Measurements from ENCODE around the gene SPO11. TPM values are rescaled to one million over a fixed set of nuclear protein-coding genes. Genes with fewer than 3 reads are reported as not detected.

SPO11 gene
- total and polyA plus RNA-seq, 2 of the 13 experiments (the other 11 are each of a cell fraction or from before 2014, with no cell fraction given), result not detected

DNA sequence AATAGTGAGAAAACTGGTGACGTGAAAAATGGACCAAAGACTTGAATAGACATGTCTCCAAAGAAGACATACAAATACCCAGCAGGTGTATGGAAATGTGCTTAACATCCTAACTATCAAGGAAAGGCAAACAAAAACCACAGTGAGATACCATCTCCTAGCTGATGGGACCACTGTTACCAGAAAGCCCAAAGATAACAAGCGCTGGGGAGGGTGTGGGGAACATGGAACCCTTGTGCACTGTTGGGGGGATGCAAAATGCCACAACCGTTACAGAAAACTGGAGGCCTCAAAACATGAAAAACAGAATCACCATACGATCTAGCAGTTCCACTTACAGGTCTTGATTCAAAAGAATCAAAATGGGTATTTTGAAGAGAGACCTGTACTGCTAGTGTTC is 41.8 kb downstream of the SPO11 start:
- Histone ChIP-seq H3K4me3 (replicated peaks in 1 of 3; ENCODE audit: insufficient read depth in 1 of 3, low read depth in 2 of 3, low read length in 3 of 3) (no peak overlapping the region), H4K20me1 (ENCODE audit: insufficient read depth, low read length) (no peaks in the 10 kb centered on the region), H3K36me3 (replicated peaks in 1 of 2; ENCODE audit: control insufficient read depth in 1 of 2, insufficient read depth in 2 of 2, low read length in 2 of 2) (peaks cover 77 to 99% of the 10 kb centered on the region in 2 experiments), H2AFZ (ENCODE audit: low read length) (no peak overlapping the region), H3K27ac (ENCODE audit: extremely low read length, insufficient read depth, low read length) (no peak overlapping the region), H3K79me2 (ENCODE audit: insufficient read depth, low read length) (no peaks in the 10 kb centered on the region), H3K4me2 (ENCODE audit: low read depth, low read length) (no peak overlapping the region), H3K9me3 (ENCODE audit: low read length) (no peaks in the 10 kb centered on the region), H3K9ac (ENCODE audit: insufficient read depth, low read depth, low read length) (no peak overlapping the region), H3K27me3 (ENCODE audit: control insufficient read depth in 1 of 2, insufficient read depth in 2 of 2, low read length in 2 of 2) (no peaks in the 10 kb centered on the region), H3K4me1 (ENCODE audit: insufficient read depth, low read length) (no peaks in the 10 kb centered on the region)
- intact Hi-C loops (cut with micrococcal nuclease; ENCODE audit: unreplicated experiment) (no loop called here), in situ Hi-C loops (cut with HindIII; ENCODE audit: extremely low pct_ligation_motif_present, low pct_unique_long_range_greater_than_20kb) (no loop called here)
- ChIA-PET CTCF (ENCODE audit: low intra/inter-chr PET ratio, low total read pairs) (no interaction called here), POLR2A (no interaction called here)
- DNase-seq (ENCODE audit: low spot score) (no peak), FAIRE-seq (no peak), ATAC-seq (no peak)
- WGBS (ENCODE audit: low lambda C conversion rate), result 95% methylated on average over 4 of the region's 4 CpGs
- no TSS peak for BruUV-seq (replicated peaks)
- TF ChIP-seq, protein P1, sequence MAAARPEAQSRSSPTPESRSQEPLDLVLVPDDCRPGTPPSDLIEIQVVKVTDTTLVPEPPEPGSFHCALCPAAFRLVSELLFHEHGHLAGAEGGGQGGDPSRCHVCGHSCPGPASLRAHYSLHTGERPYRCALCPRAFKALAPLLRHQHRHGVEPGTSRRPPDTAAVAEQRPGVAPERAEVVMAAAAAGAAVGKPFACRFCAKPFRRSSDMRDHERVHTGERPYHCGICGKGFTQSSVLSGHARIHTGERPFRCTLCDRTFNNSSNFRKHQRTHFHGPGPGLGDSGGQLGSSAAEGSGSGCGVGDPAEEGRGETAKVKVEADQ (CRISPR knock-in tag; IDR thresholded peaks at IDR 0.05; ENCODE audit: borderline replicate concordance), result no peak
- TF ChIP-seq RBM22 (optimal IDR thresholded peaks at IDR 0.05; ENCODE audit: low read length), result peak; percentile 70

DNA sequence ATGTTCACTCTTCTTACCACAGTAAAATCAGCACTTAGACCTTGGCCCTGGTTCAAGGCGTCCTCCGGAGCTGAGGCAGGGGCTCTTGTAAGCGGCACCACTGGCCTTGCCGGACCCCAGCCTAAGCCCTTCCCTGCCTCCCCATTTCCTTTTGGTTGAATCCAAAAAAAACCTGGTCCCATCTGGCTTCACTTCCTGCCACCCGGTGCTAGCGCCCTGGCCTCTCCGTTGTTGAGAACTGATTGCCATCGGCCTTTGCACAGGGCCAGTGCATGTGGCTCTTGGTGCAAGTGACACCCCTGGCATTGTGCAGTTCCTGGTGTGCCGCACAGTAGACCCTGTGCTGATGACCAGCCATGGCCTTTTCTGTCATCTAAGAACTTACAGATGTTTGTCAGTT is 42.6 kb downstream of the SPO11 start:
- in situ Hi-C loops (cut with HindIII; ENCODE audit: extremely low pct_ligation_motif_present, low pct_unique_long_range_greater_than_20kb), result no loop called here
- Histone ChIP-seq H3K4me1 (ENCODE audit: insufficient read depth, low read length) (no peaks in the 10 kb centered on the region), H3K79me2 (ENCODE audit: insufficient read depth, low read length) (no peaks in the 10 kb centered on the region), H3K4me3 (replicated peaks in 1 of 3; ENCODE audit: insufficient read depth in 1 of 3, low read depth in 2 of 3, low read length in 3 of 3) (no peak overlapping the region), H3K36me3 (replicated peaks in 1 of 2; ENCODE audit: control insufficient read depth in 1 of 2, insufficient read depth in 2 of 2, low read length in 2 of 2) (peaks cover 78 to 98% of the 10 kb centered on the region in 2 experiments), H3K9me3 (ENCODE audit: low read length) (no peaks in the 10 kb centered on the region), H3K27ac (ENCODE audit: extremely low read length, insufficient read depth, low read length) (no peak overlapping the region), H2AFZ (ENCODE audit: low read length) (no peak overlapping the region), H3K4me2 (ENCODE audit: low read depth, low read length) (no peak overlapping the region), H4K20me1 (ENCODE audit: insufficient read depth, low read length) (no peaks in the 10 kb centered on the region), H3K9ac (ENCODE audit: insufficient read depth, low read depth, low read length) (no peak overlapping the region), H3K27me3 (ENCODE audit: control insufficient read depth in 1 of 2, insufficient read depth in 2 of 2, low read length in 2 of 2) (no peaks in the 10 kb centered on the region)
- intact Hi-C loops (cut with micrococcal nuclease; ENCODE audit: unreplicated experiment), result no loop called here
- ChIA-PET POLR2A (no interaction called here), CTCF (ENCODE audit: low intra/inter-chr PET ratio, low total read pairs) (no interaction called here)
- ATAC-seq (peak; percentile 20; the same call in 1 of the 3 replicates), DNase-seq (ENCODE audit: low spot score) (no peak), FAIRE-seq (no peak)
- TF ChIP-seq ZNF543 (CRISPR knock-in tag; IDR thresholded peaks at IDR 0.05) (no peak), NCOA1 (CRISPR knock-in tag; IDR thresholded peaks at IDR 0.05) (no peak)
- TF ChIP-seq, protein P2, sequence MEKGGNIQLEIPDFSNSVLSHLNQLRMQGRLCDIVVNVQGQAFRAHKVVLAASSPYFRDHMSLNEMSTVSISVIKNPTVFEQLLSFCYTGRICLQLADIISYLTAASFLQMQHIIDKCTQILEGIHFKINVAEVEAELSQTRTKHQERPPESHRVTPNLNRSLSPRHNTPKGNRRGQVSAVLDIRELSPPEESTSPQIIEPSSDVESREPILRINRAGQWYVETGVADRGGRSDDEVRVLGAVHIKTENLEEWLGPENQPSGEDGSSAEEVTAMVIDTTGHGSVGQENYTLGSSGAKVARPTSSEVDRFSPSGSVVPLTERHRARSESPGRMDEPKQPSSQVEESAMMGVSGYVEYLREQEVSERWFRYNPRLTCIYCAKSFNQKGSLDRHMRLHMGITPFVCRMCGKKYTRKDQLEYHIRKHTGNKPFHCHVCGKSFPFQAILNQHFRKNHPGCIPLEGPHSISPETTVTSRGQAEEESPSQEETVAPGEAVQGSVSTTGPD (CRISPR knock-in tag; IDR thresholded peaks at IDR 0.05), result no peak
- 99% methylated on average over 9 of the region's 9 CpGs for WGBS (ENCODE audit: low lambda C conversion rate)
- no TSS peak for BruUV-seq (replicated peaks)
